Measurements from ENCODE around the gene PCDH19. TPM values are rescaled to one million over a fixed set of nuclear protein-coding genes. Genes with fewer than 3 reads are reported as not detected.

The PCDH19 gene
- total and polyA plus RNA-seq, 2 of the 13 experiments (the other 11 are each of a cell fraction or from before 2014, with no cell fraction given): 0.02 to 0.09 TPM

GRCh38 chrX:100381619-100382018 lies 28.5 kb downstream of the PCDH19 start:
- H3K79me2 ChIP-seq (ENCODE audit: insufficient read depth, low read length): no peaks in the 10 kb centered on the region
- no peak overlapping the region for H3K27ac ChIP-seq (ENCODE audit: extremely low read length, insufficient read depth, low read length)
- TF ChIP-seq ZBTB7A (CRISPR knock-in tag; IDR thresholded peaks at IDR 0.05): no peak
- TF ChIP-seq, protein P1, sequence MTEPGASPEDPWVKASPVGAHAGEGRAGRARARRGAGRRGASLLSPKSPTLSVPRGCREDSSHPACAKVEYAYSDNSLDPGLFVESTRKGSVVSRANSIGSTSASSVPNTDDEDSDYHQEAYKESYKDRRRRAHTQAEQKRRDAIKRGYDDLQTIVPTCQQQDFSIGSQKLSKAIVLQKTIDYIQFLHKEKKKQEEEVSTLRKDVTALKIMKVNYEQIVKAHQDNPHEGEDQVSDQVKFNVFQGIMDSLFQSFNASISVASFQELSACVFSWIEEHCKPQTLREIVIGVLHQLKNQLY (CRISPR knock-in tag; IDR thresholded peaks at IDR 0.05): no peak
- TF ChIP-seq, protein P2, sequence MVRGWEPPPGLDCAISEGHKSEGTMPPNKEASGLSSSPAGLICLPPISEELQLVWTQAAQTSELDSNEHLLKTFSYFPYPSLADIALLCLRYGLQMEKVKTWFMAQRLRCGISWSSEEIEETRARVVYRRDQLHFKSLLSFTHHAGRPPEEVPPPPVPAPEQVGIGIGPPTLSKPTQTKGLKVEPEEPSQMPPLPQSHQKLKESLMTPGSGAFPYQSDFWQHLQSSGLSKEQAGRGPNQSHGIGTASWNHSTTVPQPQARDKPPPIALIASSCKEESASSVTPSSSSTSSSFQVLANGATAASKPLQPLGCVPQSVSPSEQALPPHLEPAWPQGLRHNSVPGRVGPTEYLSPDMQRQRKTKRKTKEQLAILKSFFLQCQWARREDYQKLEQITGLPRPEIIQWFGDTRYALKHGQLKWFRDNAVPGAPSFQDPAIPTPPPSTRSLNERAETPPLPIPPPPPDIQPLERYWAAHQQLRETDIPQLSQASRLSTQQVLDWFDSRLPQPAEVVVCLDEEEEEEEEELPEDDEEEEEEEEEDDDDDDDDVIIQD (CRISPR knock-in tag; IDR thresholded peaks at IDR 0.05; ENCODE audit: low read depth): no peak
- TF ChIP-seq ZMAT3 (CRISPR knock-in tag; conservative IDR thresholded peaks at IDR 0.05): no peak
- TF ChIP-seq NFAT5 (CRISPR knock-in tag; IDR thresholded peaks at IDR 0.05): no peak
- no peak for TF ChIP-seq ZNF564 (CRISPR knock-in tag; IDR thresholded peaks at IDR 0.05)
- no peak for TF ChIP-seq ZNF432 (CRISPR knock-in tag; IDR thresholded peaks at IDR 0.05; ENCODE audit: borderline replicate concordance)
- no peak for DNase-seq (ENCODE audit: low spot score)
- intact Hi-C loops (cut with micrococcal nuclease; ENCODE audit: unreplicated experiment) (no loop called here), in situ Hi-C loops (cut with HindIII; ENCODE audit: extremely low pct_ligation_motif_present, low pct_unique_long_range_greater_than_20kb) (no loop called here)
- no peaks in the 10 kb centered on the region for H3K4me1 ChIP-seq (ENCODE audit: insufficient read depth, low read length)
- no peaks in the 10 kb centered on the region for H3K36me3 ChIP-seq (replicated peaks in 1 of 2; ENCODE audit: control insufficient read depth in 1 of 2, insufficient read depth in 2 of 2, low read length in 2 of 2)
- ChIA-PET CTCF (ENCODE audit: low intra/inter-chr PET ratio, low total read pairs) (no interaction called here), POLR2A (no interaction called here)
- H3K4me2 ChIP-seq (ENCODE audit: low read depth, low read length): no peak overlapping the region
- no peaks in the 10 kb centered on the region for H3K9me3 ChIP-seq (ENCODE audit: low read length)
- no peak overlapping the region for H3K4me3 ChIP-seq (replicated peaks in 1 of 3; ENCODE audit: insufficient read depth in 1 of 3, low read depth in 2 of 3, low read length in 3 of 3)
- no peak overlapping the region for H2AFZ ChIP-seq (ENCODE audit: low read length)
- H4K20me1 ChIP-seq (ENCODE audit: insufficient read depth, low read length): no peaks in the 10 kb centered on the region
- no peak overlapping the region for H3K9ac ChIP-seq (ENCODE audit: insufficient read depth, low read depth, low read length)
- WGBS (ENCODE audit: low lambda C conversion rate): 4% methylated on average over 3 of the region's 3 CpGs
- no peak for ATAC-seq
- BruUV-seq (replicated peaks): no TSS peak
- FAIRE-seq: no peak
- H3K27me3 ChIP-seq (ENCODE audit: control insufficient read depth in 1 of 2, insufficient read depth in 2 of 2, low read length in 2 of 2): no peaks in the 10 kb centered on the region
